OCI-M2 (cell line): ENCODE results near the gene RCOR1.
"Not testable (repeated sequence)": the region's sequence is repeated elsewhere in the genome, so short reads cannot be mapped to it uniquely, and the experiment has no call there.

Experiments used
- DNase-seq: peaks from one replicate; lab custom pipeline; 2025; ENCODE audit not compliant: unreplicated experiment; lab: John Stamatoyannopoulos, UW

Gene RCOR1

GRCh38 chr14:102739190-102739469, 146.7 kb downstream of the RCOR1 start:
- no peak for DNase-seq

GRCh38 chr14:102746634-102747438, 154.4 kb downstream of the RCOR1 start:
- no peak for DNase-seq

DNA sequence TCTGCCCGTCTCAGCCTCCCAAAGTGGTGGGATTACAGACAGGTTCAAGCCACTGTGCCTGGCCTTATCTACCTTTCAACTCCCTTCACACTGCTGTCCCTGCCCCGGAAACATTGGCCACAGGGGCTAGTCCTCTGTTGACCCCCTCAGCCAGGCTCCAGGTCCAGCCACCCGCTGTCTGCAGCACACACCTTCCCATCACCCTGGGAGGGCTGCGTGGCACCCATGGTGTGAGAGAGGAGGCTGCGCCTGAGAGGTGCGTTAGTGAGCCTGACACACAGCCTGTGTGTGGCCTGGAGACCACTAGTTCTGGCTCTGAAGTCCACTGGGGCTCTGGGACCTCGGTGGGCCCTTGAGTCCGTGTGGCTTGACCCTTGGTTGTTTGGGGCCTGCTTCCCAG, 156.4 kb downstream of the RCOR1 start:
- no peak for DNase-seq

GRCh38 chr14:102749393-102750305, 157.2 kb downstream of the RCOR1 start:
- DNase-seq: no peak

DNA sequence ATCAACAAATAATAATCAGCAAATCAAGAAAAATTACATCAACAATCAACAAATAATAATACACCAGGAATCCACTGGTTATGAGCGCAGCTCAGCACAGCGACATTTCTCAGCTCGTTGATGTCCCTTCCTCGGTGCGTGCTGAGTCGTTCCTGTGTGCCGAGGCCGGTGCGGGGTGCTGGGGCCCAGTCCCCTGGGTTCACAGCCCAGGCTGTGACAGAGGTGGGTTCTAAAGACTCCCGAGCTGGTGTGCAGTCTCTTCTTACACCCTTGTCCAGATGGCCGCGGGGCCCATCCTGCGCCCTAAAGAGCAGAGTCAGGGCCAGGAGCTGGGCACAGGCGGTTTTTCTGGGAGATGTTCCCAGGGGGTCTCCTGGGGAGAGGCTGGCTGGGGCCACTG, 157.9 kb downstream of the RCOR1 start:
- no peak for DNase-seq

DNA sequence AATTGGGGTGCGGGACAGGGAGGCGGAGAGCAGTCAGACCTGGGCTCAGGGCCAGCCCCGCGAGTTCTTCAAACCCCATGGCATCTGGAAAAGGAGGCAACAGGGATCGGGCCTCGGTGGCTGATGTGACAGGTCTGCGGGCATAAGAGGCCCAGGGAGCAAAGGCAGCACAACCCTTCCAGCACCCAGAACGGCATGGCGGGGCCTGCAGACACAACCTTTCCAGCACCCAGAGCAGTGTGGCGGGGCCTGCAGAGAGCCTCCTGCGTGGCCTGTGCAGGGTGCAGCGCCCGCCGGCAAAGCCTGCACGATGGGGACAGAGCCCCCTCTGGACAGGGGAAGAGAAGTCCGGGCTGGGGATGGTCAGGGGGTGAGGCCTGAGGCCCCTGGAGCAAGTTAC, 158.6 kb downstream of the RCOR1 start:
- no peak for DNase-seq

- DNase-seq: no peak
Observed at GRCh38 chr14:102752239-102752847, 159.9 kb downstream of the RCOR1 start.

DNA sequence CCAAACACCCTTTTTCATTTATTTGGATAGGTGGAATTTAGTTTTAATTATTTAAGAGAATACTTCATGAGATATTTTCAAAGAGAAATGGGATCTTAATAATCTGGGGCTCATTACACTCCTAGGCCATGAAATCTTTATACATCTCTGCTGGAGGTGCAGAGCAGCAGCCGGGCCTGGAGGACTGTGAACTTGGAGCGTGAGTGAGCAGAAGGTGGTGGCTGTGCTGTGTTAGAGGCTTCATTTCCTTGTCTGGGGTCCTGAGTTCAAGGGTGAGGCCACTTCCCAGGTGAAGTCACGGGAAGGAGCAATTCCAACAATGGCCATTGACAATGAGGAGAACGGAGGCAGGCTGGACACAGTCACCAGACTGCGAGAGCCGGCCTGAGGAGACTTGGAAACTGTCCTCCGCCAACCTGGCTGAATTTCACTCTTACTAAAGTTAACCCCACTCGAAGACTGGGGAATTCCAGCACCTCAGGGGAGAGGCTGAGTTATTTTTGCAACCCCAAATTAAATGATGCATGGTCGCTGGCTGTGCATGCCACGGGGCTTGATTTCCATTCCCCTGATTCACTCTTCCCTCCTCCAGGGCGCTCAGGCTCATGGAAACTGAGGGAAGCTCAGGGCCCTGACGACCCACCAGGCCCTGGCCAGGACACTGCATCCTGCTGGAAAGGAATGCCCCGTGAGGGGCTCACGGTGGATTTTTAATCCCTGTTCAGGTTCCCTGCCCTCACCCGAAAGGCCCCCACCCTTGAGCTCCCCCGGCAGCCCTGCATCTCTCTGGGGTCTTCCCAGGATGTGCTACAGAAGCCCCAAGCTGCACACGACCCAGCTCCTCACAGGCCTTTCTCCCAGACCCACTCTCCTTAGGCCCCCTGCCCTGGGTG, 162.2 kb downstream of the RCOR1 start:
- DNase-seq: no peak

DNA sequence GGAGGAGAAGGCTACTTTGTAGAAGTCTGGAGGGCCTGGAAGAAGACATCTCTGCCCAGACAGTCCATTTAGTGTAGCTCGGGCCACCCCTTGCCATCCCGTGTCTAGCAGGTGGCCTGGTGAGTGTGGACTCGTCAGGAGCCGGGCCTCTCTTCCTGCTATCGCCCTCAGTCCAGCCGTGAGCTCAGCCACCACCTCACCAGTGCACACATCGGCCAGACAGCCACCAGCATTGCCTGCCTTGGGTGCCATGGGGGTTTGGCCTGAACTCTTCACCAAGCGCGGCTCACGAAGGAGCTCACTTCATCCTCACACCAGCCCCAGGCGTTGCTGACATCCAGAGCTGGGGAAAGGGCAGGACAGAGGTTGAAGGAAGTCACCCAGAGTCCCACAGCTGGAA, 165.2 kb downstream of the RCOR1 start:
- DNase-seq: no peak

- DNase-seq: no peak
Observed at GRCh38 chr14:102758087-102758486, 165.6 kb downstream of the RCOR1 start.

GRCh38 chr14:102759456-102760187, 167.2 kb downstream of the RCOR1 start:
- DNase-seq: no peak

GRCh38 chr14:102760496-102761193, 168.2 kb downstream of the RCOR1 start:
- DNase-seq: no peak

GRCh38 chr14:102761206-102761605, 168.8 kb downstream of the RCOR1 start:
- DNase-seq: no peak

- DNase-seq: no peak
Observed at GRCh38 chr14:102764220-102764671, 171.8 kb downstream of the RCOR1 start.

- not testable (repeated sequence) for DNase-seq
Observed at GRCh38 chr14:102765770-102766169, 173.3 kb downstream of the RCOR1 start.

- DNase-seq: no peak
Observed at GRCh38 chr14:102768223-102769048, 176.0 kb downstream of the RCOR1 start.

DNA sequence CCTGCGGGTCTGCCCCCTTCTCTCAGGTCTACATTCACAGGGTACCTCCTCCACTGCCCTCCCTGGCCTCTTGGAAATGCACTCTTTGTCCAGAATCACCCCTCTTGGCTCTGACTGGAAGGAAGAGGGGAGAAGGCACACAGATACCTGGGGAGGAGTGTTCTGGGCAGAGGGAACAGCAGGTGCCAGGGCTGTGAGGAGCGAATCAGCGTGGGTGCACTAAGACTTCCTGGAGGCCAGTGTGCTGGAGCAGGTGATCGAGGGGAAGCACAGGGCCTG, 176.5 kb downstream of the RCOR1 start:
- no peak for DNase-seq

GRCh38 chr14:102770147-102771123, 178.0 kb downstream of the RCOR1 start:
- no peak for DNase-seq
